Smooth muscle cell (in vitro differentiated cells): ENCODE data around the gene PHYHD1. TPM values are rescaled to one million over a fixed set of nuclear protein-coding genes. Genes with fewer than 3 reads are reported as not detected.

Experiments used
- DNase-seq: peaks from one replicate; lab custom pipeline; 2025; ENCODE audit not compliant: unreplicated experiment; lab: John Stamatoyannopoulos, UW
- H2AFZ ChIP-seq: fragments of 200-600 bp; sonication (generic); 2 replicates; pipeline ENCODE4 v1.6.0; 2016; ENCODE audit warnings: antibody characterized with exemption, low read depth, mild to moderate bottlenecking
- H3F3A ChIP-seq: fragments of 200-600 bp; sonication (generic); 2 replicates; pipeline ENCODE4 v1.6.0; 2017; ENCODE audit warnings: antibody characterized with exemption, low read depth
- H3K27ac ChIP-seq: fragments of 200-600 bp; sonication (generic); 2 replicates; pipeline ENCODE4 v1.5.1; 2016; ENCODE audit warnings: low read depth, mild to moderate bottlenecking
- H3K27me3 ChIP-seq: fragments of 200-600 bp; sonication (generic); 2 replicates; pipeline ENCODE4 v1.6.1; 2016; ENCODE audit warnings: low read depth, mild to moderate bottlenecking
- H3K36me3 ChIP-seq: fragments of 200-600 bp; sonication (generic); 2 replicates; pipeline ENCODE4 v1.5.1; 2016; ENCODE audit warnings: low read depth
- H3K4me1 ChIP-seq: fragments of 200-600 bp; sonication (generic); 2 replicates; pipeline ENCODE4 v1.5.1; 2016; ENCODE audit warnings: low read depth
- H3K4me2 ChIP-seq: fragments of 200-600 bp; sonication (generic); 2 replicates; pipeline ENCODE4 v1.6.0; 2016; ENCODE audit warnings: mild to moderate bottlenecking
- H3K4me3 ChIP-seq: fragments of 200-600 bp; sonication (generic); 2 replicates; pipeline ENCODE4 v1.5.1; 2016; ENCODE audit warnings: mild to moderate bottlenecking
- H3K79me2 ChIP-seq: fragments of 200-600 bp; sonication (generic); 2 replicates; pipeline ENCODE4 v1.6.0; 2016; ENCODE audit warnings: low read depth, mild to moderate bottlenecking
- H3K9ac ChIP-seq: fragments of 200-600 bp; sonication (generic); 2 replicates; pipeline ENCODE4 v1.6.0; 2016; ENCODE audit warnings: low read depth
- H3K9me3 ChIP-seq: fragments of 200-600 bp; sonication (generic); replicated peaks from 2 replicates; pipeline ENCODE4 v1.5.1; 2016; ENCODE audit warnings: low read depth
- H4K20me1 ChIP-seq: fragments of 200-600 bp; sonication (generic); 2 replicates; pipeline ENCODE4 v1.6.0; 2016; ENCODE audit warnings: low read depth
- WGBS: methylation state at CpG from one replicate; pipeline ENCODE4 v1.1.7; 2016; ENCODE audit warnings: low lambda C conversion rate; 5-methylcytosine and 5-hydroxymethylcytosine counted together
- polyA plus RNA-seq: library from polyadenylated mRNA; unstranded; fragments of >200 nt; fragmentation: Nextera tagmentation; extraction: Ambion mirVana; gene quantifications from 2 replicates; pipeline ENCODE4 v1.2.1, GENCODE V29; 2016
- total RNA-seq: library from RNA; depleted of rRNA; stranded (reverse); fragments of >200 nt; gene quantifications from 2 replicates; pipeline ENCODE4 v1.2.3, GENCODE V29; 2014
- TF ChIP-seq, protein P1 (sequence below): fragments of 200-600 bp; sonication (generic); IDR thresholded peaks from 2 replicates; pipeline ENCODE4 v1.5.1; 2017; ENCODE audit warnings: borderline replicate concordance, mild to moderate bottlenecking, antibody characterized with exemption; ENCODE audit not compliant: insufficient read depth, poor library complexity, severe bottlenecking

PHYHD1 gene
- total and polyA plus RNA-seq, 2 experiments from 2014 or later: 7.3 to 37.6 TPM

DNA sequence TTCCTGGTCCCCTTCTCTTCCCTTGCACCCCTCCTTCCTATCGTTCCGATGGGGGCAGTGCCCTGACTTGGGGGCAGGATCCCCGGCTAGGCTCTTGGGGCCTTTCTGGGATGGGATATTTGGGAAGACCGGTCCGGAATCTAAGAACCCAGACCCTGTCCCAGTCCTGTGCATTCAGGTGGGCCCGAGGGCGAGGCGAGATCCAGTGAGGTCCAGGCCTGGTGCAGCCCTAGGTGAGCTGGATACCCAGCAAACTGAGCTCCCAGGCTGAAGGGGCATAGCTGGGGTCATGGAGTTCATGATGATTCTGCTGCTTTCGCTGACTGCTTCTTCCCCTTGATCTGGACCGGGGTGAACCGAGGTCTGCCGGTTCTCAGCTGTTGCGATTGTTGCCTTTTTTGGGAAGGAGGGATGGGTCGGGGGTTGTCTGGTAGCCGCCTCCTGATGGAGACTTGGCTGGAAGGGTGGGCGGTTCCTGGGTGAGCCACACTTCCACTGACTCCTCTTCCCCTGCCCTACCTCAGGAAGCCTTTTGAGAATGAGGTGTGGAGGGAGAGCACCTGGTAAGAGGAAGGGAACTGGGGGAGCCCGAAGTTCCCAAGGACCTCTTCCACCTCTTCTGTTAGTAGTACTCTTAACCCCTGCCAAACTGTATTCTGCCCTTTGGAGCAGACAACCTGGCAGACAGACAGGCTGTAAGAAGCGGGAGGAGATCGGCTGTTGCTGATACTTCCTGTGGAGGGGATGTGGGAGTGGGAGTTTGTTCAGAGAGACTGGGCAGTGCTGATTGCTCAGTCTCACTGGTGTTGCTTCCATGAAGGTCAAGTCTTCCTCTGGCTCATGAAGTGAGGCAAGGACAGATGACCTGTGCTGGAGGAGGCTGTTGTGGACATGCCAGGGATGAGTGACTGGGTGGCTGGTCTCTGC, 37.8 kb upstream of the PHYHD1 start:
- Histone ChIP-seq H3K4me3 (peak overlapping the region; percentile 77), H3K9ac (peak overlapping the region; percentile 93), H3K36me3 (no peaks in the 10 kb centered on the region), H3K4me1 (peaks cover 16% of the 10 kb centered on the region), H4K20me1 (peaks cover 55% of the 10 kb centered on the region), H3K4me2 (peak overlapping the region; percentile 91), H3K27ac (peak overlapping the region; percentile 83), H2AFZ (no peak overlapping the region), H3F3A (peaks cover 3% of the 10 kb centered on the region), H3K79me2 (peaks cover 65% of the 10 kb centered on the region), H3K27me3 (no peaks in the 10 kb centered on the region), H3K9me3 (no peaks in the 10 kb centered on the region)
- WGBS: 2% methylated on average over 19 of the region's 19 CpGs
- DNase-seq: no peak
- TF ChIP-seq, protein P1, sequence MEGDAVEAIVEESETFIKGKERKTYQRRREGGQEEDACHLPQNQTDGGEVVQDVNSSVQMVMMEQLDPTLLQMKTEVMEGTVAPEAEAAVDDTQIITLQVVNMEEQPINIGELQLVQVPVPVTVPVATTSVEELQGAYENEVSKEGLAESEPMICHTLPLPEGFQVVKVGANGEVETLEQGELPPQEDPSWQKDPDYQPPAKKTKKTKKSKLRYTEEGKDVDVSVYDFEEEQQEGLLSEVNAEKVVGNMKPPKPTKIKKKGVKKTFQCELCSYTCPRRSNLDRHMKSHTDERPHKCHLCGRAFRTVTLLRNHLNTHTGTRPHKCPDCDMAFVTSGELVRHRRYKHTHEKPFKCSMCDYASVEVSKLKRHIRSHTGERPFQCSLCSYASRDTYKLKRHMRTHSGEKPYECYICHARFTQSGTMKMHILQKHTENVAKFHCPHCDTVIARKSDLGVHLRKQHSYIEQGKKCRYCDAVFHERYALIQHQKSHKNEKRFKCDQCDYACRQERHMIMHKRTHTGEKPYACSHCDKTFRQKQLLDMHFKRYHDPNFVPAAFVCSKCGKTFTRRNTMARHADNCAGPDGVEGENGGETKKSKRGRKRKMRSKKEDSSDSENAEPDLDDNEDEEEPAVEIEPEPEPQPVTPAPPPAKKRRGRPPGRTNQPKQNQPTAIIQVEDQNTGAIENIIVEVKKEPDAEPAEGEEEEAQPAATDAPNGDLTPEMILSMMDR: no peak

DNA sequence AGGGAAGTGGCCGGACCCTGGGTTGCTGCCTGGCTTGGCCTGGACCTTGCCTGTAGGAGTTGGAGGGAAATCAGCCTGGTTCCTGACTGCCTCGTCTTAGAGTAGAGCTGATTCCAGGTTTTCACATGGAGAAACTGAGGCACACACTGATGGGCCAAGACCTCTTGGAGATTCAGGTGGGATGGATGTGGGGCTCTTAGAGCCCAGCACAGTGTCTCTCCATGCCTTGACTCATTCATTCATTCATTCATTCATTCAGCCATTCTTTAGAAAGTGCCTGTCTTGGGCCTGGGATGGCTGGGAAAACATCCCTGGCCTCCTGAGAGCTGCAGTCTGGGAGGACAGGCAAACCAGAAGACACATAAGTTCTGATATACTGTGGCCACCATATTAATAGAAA, 36.6 kb upstream of the PHYHD1 start:
- H3K27ac ChIP-seq: no peak overlapping the region
- H3K9me3 ChIP-seq: no peaks in the 10 kb centered on the region
- H4K20me1 ChIP-seq: peaks cover 67% of the 10 kb centered on the region
- peak overlapping the region; percentile 91 for H3K4me2 ChIP-seq
- no peak overlapping the region for H2AFZ ChIP-seq
- H3K4me3 ChIP-seq: no peak overlapping the region
- DNase-seq: no peak
- no peaks in the 10 kb centered on the region for H3K36me3 ChIP-seq
- TF ChIP-seq, protein P1: no peak
- no peaks in the 10 kb centered on the region for H3K27me3 ChIP-seq
- whole genome bisulfite sequencing: 96% methylated on average over 2 of the region's 2 CpGs
- peaks cover 17% of the 10 kb centered on the region for H3K4me1 ChIP-seq
- H3K79me2 ChIP-seq: peaks cover 78% of the 10 kb centered on the region
- no peak overlapping the region for H3K9ac ChIP-seq
- H3F3A ChIP-seq: peaks cover 3% of the 10 kb centered on the region

DNA sequence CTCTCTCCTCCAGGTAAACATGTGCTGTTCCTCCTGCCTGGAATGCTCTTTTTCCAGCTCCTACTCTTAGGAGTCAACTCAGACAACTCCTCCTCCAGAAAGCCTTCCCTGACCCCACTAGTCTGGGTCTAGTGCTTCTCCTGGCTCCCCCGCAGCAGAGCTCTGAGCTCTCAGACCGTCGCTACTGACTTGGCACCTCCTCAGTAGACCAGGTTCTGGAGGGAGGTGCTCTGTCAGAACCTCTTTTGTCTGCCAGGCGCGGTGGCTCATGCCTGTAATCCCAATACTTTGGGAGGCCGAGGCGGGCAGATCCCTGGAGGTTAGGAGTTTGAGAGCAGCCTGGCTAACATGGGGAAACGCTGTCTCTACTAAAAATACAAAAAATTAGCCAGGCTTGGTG, 35.4 kb upstream of the PHYHD1 start:
- H2AFZ ChIP-seq: no peak overlapping the region

More for the DNA sequence above, 35.4 kb upstream of the PHYHD1 start:
- Histone ChIP-seq H3K79me2 (peaks cover 90% of the 10 kb centered on the region), H3F3A (peaks cover 3% of the 10 kb centered on the region), H3K4me1 (peaks cover 17% of the 10 kb centered on the region), H3K27ac (peak overlapping the region; percentile 73), H3K9ac (no peak overlapping the region), H4K20me1 (peaks cover 71% of the 10 kb centered on the region), H3K36me3 (no peaks in the 10 kb centered on the region), H3K4me2 (peak overlapping the region; percentile 55), H3K4me3 (no peak overlapping the region), H3K9me3 (no peaks in the 10 kb centered on the region), H3K27me3 (no peaks in the 10 kb centered on the region)
- TF ChIP-seq, protein P1: no peak
- DNase-seq: no peak
- 91% methylated on average over 8 of the region's 8 CpGs for WGBS
